Measurements from ENCODE around the gene RTKN.

- TF ChIP-seq POLR2A (IDR thresholded peaks at IDR 0.05) (no peak), CTCF (IDR thresholded peaks at IDR 0.05) (no peak)
These were observed 8.9 kb upstream of the RTKN start for GRCh38 chr2:74450570-74451190.

Measured in adrenal gland (tissue), 5 donors.